Epidermal melanocyte (primary cell): ENCODE data around the gene CCDC197.

Experiments used
- DNase-seq: peaks from one replicate; pipeline ENCODE4 v3.0.0; 2011; ENCODE audit warnings: low spot score; ENCODE audit not compliant: insufficient read length

Gene CCDC197

GRCh38 chr14:94041551-94042346 lies 44.6 kb downstream of the CCDC197 start:
- no peak for DNase-seq

- no peak for DNase-seq
Measured at GRCh38 chr14:94042433-94043091, 45.5 kb downstream of the CCDC197 start.

- no peak for DNase-seq
Measured at GRCh38 chr14:94043111-94043755, 46.1 kb downstream of the CCDC197 start.

- no peak for DNase-seq
Measured at GRCh38 chr14:94043756-94044475, 46.8 kb downstream of the CCDC197 start.

- no peak for DNase-seq
Measured at GRCh38 chr14:94044476-94045091, 47.5 kb downstream of the CCDC197 start.

GRCh38 chr14:94045101-94045500 lies 48.0 kb downstream of the CCDC197 start:
- no peak for DNase-seq

- DNase-seq = no peak
Measured at GRCh38 chr14:94045563-94046345, 48.7 kb downstream of the CCDC197 start.

GRCh38 chr14:94046696-94047250 lies 49.7 kb downstream of the CCDC197 start:
- no peak for DNase-seq

- DNase-seq = no peak
Measured at GRCh38 chr14:94047581-94047980, 50.5 kb downstream of the CCDC197 start.

- no peak for DNase-seq
Measured at GRCh38 chr14:94048691-94049624, 51.9 kb downstream of the CCDC197 start.

GRCh38 chr14:94049625-94050023 lies 52.5 kb downstream of the CCDC197 start:
- no peak for DNase-seq

GRCh38 chr14:94050231-94050880 lies 53.3 kb downstream of the CCDC197 start:
- no peak for DNase-seq

GRCh38 chr14:94051115-94051514 lies 54.0 kb downstream of the CCDC197 start:
- no peak for DNase-seq

GRCh38 chr14:94051779-94052178 lies 54.7 kb downstream of the CCDC197 start:
- no peak for DNase-seq

- no peak for DNase-seq
Measured at GRCh38 chr14:94052199-94052598, 55.1 kb downstream of the CCDC197 start.

- no peak for DNase-seq
Measured at GRCh38 chr14:94052662-94053061, 55.6 kb downstream of the CCDC197 start.

GRCh38 chr14:94054401-94054800 lies 57.3 kb downstream of the CCDC197 start:
- no peak for DNase-seq

- DNase-seq = no peak
Measured at GRCh38 chr14:94054936-94055335, 57.8 kb downstream of the CCDC197 start.
